SU-DHL-6 (cell line): ENCODE measurements around the gene PTPRE.

Source experiments
- CTCF ChIP-seq: fragments of 200-600 bp; sonication (generic); IDR thresholded peaks from one replicate; pipeline ENCODE4 v1.5.1; 2017; ENCODE audit warnings: antibody characterized with exemption, mild to moderate bottlenecking, low read length, moderate library complexity; ENCODE audit not compliant: insufficient read depth, poor library complexity, severe bottlenecking
- EZH2phosphoT487 ChIP-seq: fragments of 200-600 bp; sonication (generic), shearing (Covaris generic); conservative IDR thresholded peaks from 2 replicates; pipeline ENCODE4 v1.6.1; 2018; ENCODE audit warnings: mild to moderate bottlenecking, antibody characterized with exemption, low read length, moderate library complexity, mixed read lengths

GRCh38 chr10:128027306-128027705 is 120.4 kb downstream of the PTPRE start:
- TF ChIP-seq CTCF, result no peak
- TF ChIP-seq EZH2phosphoT487, result no peak
